ENCODE measurements around the gene TMEM259.
"Not testable (repeated sequence)": the region's sequence is repeated elsewhere in the genome, so short reads cannot be mapped to it uniquely, and the experiment has no call there.

Gene TMEM259

DNA sequence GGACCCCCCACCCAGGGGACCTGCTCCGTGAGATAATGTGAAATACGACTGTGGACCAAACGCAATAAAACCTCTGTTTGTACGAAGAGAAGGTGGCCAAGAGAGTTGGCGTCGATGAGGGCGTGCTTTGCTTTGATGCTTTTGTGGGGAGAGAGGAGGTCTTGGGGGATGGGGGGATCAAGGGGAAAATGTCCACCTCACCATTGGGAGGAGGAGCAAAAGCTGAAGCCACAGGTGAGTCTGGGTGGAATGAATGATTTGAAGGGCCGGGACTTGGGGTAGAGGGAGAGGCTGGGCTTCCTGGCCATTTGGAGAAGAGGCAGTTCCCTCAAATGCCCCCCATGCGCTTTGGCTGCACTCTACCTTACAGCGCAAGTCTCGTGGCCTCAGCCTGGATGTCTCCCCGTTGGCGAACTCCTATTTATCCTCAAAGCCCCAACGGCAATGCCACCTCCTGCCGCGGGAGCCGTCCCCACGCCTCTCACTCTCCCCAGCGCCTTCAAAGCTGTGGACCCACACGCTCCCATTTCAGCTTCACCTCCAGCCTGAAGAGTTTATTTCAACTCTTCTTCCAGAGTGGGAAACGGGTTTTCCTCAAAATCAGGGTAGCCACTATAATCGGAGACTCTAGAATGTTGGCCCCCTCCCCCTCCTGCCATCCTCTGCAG is 18.2 kb upstream of the TMEM259 start:
- no peak for DNase-seq

DNA sequence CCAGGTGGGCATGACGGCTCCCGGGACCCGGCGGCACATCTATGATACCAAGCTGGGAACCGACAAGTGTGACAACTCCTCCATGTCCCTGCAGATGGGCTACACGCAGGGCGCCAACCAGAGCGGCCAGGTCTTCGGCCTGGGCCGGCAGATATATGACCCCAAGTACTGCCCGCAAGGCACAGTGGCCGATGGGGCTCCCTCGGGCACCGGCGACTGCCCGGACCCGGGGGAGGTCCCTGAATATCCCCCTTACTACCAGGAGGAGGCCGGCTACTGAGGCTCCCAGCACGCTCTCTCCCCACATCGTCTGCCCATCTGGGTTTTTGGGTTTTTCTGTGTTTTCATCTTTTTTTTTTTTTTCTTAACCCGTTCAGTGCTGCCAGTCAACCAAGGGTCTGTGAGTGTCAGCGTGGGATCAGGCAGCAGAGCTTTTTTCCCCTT is 16.7 kb upstream of the TMEM259 start:
- no peak for DNase-seq

DNA sequence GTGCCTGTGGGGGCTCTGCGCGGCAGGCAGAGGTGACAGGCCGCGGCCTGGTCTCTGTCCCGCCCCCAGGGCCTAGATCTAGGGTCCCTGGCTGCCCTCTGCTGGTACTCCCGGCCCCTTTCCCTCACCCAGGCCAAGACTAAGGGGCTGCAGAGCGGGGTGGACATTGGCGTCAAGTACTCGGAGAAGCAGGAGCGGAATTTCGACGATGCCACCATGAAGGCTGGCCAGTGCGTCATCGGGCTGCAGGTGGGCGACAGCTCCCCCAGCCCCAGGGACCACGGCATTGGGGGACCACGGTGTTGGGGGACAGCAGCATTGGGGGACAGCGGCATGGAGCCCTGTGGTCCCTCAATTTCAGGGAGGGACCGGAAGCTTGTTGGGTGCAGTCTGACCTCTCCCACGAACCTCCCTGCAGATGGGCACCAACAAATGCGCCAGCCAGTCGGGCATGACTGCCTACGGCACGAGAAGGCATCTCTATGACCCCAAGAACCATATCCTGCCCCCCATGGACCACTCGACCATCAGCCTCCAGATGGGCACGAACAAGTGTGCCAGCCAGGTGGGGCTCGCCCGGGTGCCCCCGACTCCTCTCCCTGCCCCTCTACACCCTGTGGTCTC is 15.2 kb upstream of the TMEM259 start:
- no peak for DNase-seq

DNA sequence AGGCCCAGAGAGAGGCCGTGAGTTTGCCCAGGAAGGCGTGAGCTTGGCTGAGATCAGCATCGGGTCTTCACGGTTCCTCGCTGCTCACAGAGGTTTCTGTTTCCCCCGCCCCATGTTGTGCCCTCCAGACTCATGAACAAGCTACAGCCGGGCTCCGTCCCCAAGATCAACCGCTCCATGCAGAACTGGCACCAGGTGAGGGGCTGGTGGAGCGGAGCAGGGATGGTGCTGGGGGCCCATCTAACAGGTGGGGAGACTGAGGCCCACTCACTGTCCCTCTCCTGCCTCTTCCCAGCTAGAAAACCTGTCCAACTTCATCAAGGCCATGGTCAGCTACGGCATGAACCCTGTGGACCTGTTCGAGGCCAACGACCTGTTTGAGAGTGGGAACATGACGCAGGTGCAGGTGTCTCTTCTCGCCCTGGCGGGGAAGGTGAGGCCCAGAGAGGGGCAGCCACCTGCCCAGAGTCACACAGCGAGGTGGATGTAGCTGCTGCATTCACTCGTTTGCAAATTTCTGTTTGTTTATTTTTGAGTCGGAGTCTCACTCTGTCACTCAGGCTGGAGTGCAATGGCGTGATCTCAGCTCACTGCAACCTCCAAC is 11.4 kb upstream of the TMEM259 start:
- DNase-seq = no peak

DNA sequence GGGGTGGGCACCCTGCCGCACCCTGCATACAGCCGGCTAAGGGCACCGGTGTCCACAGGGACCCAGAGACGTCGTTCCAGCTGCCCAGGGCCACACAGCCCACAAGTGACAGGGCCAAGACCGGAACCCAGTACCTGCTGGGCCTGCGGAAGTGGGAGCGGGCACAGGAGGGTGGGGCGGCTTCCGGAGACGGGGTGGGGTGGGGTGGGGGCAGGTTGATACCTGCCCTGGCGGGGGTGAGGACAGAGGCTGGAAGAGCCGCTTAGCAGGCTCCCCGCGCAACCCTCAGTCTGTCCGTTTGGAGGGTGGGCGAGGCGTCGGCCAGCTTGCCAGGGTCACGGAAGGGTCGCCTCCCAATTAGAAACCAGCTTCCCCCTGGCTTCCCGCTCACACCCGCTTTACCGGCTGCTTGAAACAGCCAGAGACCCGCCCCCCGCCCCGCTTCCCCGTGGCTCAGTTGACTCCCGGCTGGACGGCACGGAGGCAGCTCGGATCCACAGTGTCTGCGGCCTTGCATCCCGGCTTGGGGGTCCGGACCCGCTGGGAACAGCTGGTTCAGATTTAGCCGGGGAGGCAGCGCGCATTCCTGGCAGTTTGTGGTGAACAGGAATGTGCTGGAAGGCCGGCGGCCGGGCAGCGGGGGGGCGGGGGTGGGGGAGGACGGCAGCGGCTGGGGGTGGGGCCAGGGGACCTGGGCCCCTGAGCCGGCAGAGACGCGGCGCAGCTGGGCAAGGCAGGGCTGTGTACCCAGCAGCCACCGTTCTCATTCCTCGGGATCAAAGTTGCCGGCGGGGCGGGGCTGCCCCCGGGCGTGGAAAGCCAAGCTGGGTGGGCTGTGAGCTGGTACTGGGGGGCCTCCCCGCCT is 7.4 kb upstream of the TMEM259 start:
- DNase-seq = peak; percentile 88

DNA sequence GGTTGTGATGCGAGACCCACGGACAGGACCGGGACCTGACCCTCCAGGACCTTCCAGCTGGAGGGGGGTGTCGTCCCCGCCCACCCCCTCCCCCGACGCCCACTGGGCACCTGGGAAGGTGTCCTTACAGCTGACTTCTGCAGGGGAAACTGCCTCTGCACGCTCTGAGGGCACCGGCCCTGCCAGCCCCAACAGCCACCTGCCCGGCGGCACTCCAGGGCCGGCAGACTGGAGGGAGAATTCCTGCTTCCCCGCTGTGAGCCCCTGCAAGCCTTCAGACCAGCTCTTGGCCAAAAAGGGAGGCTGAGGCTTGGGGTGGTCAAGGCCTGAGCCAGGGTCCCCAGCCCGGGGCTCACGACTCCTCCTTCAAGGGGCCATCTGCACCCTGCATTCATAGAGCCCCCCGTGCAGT is 6.7 kb upstream of the TMEM259 start:
- no peak for DNase-seq

DNA sequence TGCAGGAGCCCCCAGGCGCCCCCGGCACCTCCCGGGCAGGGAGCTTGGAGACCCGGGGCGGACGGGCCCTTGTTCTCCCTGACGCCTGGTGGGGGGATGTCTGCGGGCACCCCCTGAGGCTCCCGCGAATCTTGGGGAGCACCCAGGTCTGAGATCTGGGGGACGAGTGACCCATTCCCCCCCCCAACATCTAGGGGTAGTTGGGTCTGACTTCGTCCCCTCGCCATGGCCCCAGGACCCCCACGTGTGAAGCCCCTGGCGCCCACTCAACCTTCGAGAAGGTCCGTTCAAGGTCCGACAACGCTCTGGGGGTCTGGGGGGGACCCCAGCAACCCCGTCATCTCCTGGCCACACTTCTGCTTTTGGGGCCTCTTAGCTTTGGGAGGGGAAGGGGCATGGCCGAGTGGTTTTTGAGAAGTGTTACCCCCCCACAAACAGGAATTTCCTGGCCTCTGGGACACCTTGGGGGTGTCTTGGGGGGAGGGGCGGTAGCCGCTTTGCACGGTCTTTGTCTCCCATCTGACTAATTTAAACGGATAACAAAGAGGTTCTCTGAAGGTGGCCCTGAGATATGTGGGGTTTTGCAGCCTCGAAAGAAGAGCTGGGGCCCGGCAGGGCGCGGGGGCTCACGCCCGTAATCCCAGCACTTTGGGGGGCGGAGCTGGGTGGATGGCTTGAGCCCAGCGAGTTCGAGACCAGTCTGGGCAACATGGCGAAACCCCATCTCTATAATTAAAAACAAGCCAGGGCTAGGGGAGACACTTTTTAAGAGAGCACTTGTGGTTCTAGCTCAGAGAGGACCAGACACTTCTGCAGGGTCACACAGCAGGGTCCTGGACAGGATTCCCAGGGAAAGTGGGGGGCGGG is 6.1 kb upstream of the TMEM259 start:
- no peak for DNase-seq

DNA sequence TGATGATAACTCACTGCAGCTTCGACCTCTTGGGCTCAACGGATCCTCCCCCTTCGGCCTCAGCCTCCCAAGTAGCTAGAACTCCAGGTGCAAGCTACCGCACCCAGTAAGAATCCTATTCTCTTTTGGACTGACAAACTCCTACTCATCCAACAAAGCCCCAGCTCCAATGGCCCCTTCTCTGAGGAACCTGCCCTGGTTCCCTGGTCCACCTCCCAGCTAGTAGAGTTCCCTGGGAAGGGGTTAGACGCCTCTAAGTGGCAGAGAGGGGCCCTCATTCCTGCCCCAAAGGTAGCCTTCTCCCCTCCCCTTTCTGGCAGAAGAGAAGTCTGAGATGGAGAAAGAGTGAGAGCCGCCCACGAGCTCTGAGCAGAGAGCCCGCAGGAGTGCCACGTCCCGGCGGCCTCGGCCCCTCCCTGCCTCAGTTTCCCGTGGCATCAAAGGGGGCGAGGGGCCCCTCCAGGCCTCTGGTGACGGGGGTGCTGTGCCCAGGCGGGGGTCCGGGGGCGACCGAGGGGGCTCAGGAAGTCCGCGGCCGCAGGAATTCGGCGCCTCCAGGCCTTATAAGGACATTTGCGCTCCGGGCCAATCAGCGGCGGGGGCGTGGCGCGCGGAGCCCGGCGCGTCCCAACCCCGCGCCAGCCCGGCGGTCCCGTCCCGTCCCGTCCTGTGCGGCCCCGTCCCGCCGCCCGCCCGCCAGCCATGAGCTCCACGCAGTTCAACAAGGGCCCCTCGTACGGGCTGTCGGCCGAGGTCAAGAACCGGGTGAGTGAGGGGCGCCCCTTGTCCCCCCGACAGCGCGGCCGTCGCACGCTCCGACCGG is 5.2 kb upstream of the TMEM259 start, which contains the start of gene CNN2:
TSS of gene CNN2 (plus strand) at position 649 of the 823 bp plus-strand sequence. CDS start at position 703, 54 bp downstream.
- DNase-seq = peak; percentile 88

DNA sequence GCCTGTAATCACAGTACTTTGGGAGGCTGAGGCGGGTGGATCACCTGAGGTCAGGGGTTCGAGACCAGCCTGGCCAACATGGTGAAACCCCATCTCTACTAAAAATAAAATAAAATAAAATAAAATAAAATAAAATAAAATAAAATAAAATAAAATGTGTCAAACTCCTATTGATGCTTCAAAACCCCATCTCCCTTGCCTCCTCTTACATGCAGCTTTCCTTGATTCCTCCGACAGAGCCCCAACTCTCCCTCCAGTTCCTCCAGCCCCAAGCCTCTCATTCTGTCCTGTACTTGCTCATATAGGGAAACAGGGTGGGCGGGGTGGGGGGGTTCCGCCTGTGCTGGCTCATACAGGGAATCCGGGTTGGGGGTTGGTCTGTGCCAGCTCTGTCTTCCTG is 4.2 kb upstream of the TMEM259 start:
- DNase-seq = not testable (repeated sequence)

DNA sequence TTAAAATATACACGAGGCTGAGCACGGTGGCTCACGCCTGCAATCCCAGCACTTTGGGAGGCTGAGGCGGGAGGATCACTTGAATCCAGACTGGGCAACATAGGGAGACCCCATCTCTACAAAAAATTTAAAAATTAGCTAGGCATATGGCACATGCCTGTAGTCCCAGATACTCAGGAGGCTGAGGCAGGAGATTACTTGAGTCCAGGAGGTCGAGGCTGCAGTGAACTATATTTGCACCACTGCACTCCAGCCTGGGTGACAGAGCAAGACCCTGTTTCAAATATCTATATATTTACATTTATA is 2.9 kb upstream of the TMEM259 start:
- not testable (repeated sequence) for DNase-seq

DNA sequence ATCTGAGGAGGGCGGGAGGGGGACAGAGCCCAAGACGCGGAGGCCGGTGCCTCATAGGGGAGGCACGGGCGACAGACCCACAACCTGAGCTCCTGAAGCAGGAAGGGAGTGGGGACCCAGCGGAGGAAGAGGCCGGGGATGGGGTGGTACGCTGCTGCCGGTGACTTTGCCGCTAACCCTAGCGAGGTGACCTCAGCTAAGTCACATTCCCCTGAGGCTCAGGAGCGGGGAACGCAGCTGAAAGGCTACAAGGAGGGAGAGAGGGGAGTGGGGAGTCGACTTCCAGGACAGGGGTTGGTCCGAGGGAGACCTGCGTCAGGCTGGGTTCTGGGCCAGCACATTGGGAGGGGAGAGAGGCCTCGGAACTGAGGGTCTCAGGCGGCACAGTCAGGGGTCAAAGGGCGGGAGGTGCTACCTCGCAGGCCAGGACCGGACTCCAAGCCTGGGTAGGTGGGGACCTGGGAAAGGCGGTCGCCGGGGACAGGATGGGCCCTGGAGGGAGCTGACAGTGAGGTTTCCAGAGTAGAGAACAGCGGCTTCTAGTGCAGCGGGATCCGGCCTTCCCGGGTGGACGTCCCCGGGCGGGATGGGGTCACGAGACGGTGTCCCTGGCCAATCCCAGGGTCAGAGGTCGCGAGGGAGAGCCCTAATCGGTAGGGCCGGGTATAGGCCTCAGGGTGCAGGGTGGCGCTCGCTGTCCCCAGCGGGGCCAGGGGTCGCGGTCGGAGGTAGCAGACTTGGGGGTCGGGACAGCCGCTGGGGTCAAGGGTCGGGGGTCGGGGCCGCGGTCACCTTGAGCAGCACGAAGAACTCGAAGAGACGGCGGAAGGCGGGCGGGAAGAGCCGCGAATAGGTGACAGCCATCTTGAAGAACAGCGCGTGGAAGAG is 699 bp downstream of the TMEM259 start:
- no peak for DNase-seq

DNA sequence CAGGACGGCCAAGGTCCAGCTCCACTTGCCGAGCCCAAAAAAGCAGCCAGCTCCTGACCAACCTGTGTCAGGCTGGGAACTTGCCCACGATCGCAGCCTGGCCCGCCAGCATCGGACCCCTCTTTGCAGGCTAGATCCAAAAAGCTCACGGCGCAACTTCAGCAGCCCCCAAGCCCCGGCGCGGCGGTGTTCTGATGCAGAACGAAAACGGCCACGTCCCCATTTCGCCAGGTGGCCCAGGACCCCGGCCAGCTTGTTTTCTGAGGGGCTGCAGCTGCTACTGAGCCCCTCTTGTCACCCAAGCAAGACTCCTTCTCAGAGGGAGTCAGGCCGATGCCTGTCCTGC is 1.3 kb downstream of the TMEM259 start:
- DNase-seq = no peak

DNA sequence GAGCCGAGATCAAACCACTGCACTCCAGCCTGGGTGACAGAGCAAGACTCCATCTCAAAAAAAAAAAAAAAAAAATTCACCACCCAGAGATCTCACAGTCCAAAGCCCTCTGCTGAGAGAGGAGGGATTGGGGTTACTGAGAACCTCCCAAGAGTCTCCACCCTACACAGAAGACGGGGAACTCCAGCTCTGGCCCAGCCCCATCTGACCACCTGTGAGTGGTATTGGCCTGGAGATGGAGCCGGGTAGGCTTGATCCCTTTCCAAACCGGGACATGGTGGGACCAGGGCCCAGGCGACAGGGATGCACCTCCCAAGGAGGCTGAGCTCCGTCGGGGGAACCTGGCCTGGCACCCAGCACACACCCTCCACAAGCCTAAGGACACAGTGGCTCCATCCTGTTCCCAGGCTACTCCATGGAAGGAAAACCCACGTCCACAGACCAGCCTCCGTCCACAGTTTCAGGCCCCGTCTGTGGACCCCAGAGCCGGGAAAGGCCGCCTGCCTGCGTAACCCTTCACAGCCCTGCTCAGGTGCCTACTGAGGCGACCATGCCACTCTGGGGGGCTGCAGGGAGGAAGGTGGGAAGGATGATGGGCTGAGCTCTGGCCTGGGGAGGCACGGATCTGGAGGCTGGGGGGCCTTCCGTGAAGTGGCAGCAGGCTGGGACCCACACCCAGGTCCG is 1.8 kb downstream of the TMEM259 start:
- DNase-seq = no peak

DNA sequence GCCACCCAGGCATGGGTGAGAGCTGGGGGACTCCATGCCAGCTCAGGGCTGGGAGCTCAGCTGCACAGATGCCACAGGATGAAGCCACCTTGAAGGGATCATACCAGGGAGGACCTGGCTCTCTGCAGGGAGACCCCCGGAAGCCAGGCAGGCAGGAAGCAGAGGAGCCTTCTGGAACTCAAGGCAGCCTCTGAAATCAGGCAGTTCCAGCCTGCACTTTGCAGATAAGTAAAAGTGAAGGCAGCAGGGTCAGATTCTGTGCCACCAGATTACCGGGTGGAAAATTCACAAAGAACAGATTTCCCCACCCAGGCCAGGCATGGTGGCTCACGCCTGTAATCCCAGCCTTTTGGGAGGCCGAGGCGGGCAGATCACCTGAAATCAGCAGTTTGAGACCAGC is 2.5 kb downstream of the TMEM259 start:
- DNase-seq = no peak

DNA sequence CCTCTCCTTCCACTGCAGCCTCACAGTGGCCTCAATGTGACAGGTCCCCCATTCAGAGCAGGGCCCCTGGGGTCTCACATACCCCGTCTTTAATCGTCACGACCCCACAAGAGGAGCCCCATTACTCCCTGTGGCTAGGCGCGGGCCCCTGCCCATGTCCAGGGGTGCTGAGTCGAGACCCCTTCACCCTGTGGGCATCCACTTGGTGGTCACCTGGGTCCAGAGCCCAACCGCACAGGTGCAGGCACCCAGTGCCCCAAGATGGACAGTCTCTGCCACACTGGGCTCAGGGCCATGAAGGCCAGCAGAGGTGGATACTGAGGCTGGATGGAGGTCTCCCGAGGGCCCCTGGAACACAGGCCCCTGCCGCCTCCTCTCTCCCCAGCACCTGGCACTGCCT is 3.0 kb downstream of the TMEM259 start:
- no peak for DNase-seq

DNA sequence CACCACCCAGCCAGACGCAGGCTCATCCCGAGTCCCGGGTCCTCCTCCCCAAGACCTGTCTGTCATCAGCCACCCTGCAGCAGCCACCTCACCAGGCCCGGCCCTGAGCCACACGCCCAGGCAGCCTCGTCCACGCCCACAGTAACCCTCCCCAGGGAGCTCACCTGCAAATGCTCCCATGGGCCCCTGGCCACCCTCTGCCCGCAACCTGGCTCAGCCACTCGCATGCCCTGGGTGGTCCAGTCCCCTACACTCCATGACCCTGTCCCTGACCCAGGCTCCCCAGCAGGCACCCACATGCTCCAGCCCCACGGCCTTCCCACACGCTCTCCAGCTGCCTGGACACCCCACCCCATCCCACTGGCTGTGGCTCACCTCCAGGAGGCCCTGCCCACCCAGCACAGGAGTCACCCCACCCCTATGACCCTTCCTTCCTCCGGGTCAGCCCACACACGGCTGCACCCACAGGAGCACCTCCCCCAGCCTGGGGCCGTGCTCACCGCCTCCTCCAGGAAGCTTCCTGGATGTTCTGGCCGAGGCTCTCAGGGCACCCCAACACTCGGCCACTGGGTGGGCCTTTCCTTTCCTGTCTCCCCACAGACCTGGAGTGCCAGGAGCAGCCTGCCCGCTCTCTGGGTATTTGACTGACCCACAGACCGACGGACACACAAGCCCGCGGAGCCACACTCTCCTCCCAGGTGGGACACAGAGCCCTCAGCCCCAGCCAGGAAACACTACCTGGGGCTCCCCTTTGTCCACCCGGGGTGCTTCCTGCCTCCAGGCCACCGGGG is 3.6 kb downstream of the TMEM259 start:
- no peak for DNase-seq

DNA sequence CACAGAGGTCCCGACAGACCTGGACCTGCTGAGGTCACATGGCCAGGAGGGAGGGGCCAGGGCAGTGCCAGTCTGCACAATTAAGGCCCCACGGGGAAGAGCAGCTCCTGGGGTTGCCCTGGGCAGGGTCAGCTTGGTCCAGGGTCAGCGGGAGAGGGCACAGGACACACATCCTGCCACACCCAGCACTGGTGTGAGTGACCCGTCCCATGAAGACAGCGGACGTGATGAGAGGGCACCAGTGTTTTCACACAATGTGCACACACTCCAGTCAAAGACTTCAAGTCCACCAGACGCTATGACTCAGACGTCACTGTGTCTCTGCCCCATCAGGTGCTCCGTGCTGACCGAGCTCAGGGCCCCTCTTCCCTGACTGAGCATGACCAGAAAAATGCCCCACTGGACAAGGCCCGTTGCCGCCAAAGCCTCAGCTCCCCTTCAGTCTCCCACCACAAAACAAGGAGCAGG is 4.2 kb downstream of the TMEM259 start:
- DNase-seq = no peak

DNA sequence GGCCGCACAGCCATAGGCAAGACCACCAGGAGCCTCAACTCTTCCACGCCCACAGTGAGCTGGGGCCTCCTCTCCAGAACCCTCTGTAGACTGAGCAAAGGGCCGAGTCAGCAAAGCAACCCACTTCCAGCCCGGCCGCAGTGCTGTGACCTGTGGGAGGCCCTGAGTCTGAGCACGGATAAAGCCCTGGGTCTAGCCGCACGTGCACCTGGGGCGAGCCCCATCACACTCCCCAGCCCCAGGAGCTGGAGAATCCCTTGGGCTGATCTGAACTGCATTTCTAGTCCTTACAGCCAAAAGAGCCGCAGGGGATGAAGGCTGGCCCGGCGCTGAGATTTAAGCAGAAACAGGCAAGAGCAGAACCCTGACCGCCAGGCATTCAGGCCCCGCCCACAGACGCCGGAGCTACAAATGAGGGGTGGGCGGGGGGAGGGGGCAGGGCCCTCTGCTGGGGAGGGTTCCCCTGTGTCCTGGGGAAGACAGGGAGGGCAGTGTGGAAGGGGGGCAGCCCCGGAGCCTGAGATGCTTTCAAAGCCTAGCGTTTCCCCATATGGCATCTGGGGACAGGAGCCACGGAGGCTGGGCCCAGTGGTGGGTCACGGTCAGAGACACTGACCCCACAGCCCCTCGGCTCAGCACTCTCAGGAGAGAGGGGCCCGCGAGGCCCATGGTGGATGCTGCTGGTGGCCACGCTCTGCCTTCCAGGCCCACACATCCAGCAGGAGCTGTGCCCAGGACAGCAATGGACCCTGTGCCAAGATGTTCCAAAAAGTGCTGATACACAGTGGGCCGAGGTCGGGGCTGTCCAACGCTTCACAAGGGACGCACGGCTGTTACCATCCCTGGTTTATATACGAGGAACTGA is 4.9 kb downstream of the TMEM259 start:
- no peak for DNase-seq

All from right forelimb (tissue), 1 donor.